ENCODE measurements around the gene FAM174C.
A peak's percentile ranks its signal among the peaks of the same experiment; 100 is the strongest.

The FAM174C gene

GRCh38 chr19:1282588-1283206 lies 7.4 kb downstream of the FAM174C start:
- TF ChIP-seq CTCF (IDR thresholded peaks at IDR 0.05) (no peak), ZFX (IDR thresholded peaks at IDR 0.05; ENCODE audit: borderline replicate concordance) (no peak)
- H3K27ac ChIP-seq = no peak overlapping the region

- peak overlapping the region; percentile 74 for H3K27ac ChIP-seq
- TF ChIP-seq ZFX (IDR thresholded peaks at IDR 0.05; ENCODE audit: borderline replicate concordance) (no peak), CTCF (IDR thresholded peaks at IDR 0.05) (no peak)
Measured at GRCh38 chr19:1283207-1283916, 8.0 kb downstream of the FAM174C start.

- peak overlapping the region; percentile 74 for H3K27ac ChIP-seq
- TF ChIP-seq CTCF (IDR thresholded peaks at IDR 0.05) = no peak
- TF ChIP-seq ZFX (IDR thresholded peaks at IDR 0.05; ENCODE audit: borderline replicate concordance) = no peak
Measured at GRCh38 chr19:1283917-1284292, 8.6 kb downstream of the FAM174C start.

GRCh38 chr19:1284293-1284978 lies 9.1 kb downstream of the FAM174C start:
- TF ChIP-seq ZFX (IDR thresholded peaks at IDR 0.05; ENCODE audit: borderline replicate concordance) (no peak), CTCF (IDR thresholded peaks at IDR 0.05) (no peak)

GRCh38 chr19:1284979-1285736 lies 9.8 kb downstream of the FAM174C start:
- no peak for TF ChIP-seq CTCF (IDR thresholded peaks at IDR 0.05)
- TF ChIP-seq ZFX (IDR thresholded peaks at IDR 0.05; ENCODE audit: borderline replicate concordance) = no peak
- H3K27ac ChIP-seq = peak overlapping the region; percentile 74

More at GRCh38 chr19:1284293-1284978, 9.1 kb downstream of the FAM174C start:
- H3K27ac ChIP-seq = peak overlapping the region; percentile 74

GRCh38 chr19:1285737-1286360 lies 10.5 kb downstream of the FAM174C start, which contains the start of gene EFNA2:
Gene EFNA2, plus strand, starts transcription at chr19:1285873. Its CDS starts 296 bp downstream, at chr19:1286169.
- no peak for TF ChIP-seq ZFX (IDR thresholded peaks at IDR 0.05; ENCODE audit: borderline replicate concordance)
- TF ChIP-seq CTCF (IDR thresholded peaks at IDR 0.05) = peak; percentile 50
- peak within 1 kb of the TSS; percentile 74 for H3K27ac ChIP-seq
